ENCODE results near the gene HHAT. TPM values are rescaled to one million over a fixed set of nuclear protein-coding genes. Genes with fewer than 3 reads are reported as not detected.

The HHAT gene
- polyA plus RNA-seq, 1 donor from 2014 or later: 5.3 TPM

DNA sequence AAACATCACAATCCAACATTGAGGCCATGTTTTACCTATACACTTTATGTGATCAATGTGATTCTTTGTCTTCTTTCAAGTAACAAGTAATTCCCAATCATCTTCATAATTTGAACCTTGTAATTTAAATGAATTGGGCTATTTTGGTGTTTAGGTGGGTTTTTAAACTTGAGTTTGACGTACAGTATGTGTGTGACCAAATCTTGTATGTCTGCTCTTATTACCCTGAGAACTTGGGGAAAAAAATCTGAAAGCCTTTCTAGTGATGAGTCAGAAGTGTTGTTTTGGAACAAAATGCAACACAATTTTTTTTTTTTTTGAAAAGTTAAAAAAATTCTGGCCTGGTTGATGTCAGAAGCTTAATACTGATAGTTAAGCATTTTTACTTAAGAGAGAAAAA, 68.5 kb downstream of the HHAT start:
- no peaks in the 10 kb centered on the region for H3K27me3 ChIP-seq (ENCODE audit: insufficient read depth, low read depth, low read length)
- peaks cover 4% of the 10 kb centered on the region for H3K9me3 ChIP-seq (ENCODE audit: low read length)
- H2AFZ ChIP-seq (ENCODE audit: low read depth, low read length): no peak overlapping the region
- no peaks in the 10 kb centered on the region for H3K36me3 ChIP-seq (ENCODE audit: insufficient read depth, low read length)
- H3K4me3 ChIP-seq (ENCODE audit: low read length): no peak overlapping the region
- H4K20me1 ChIP-seq (ENCODE audit: insufficient read depth): no peaks in the 10 kb centered on the region
- H3K9me2 ChIP-seq (ENCODE audit: insufficient read depth, low read length): no peaks in the 10 kb centered on the region
- TF ChIP-seq EZH2 (IDR thresholded peaks at IDR 0.05; ENCODE audit: borderline replicate concordance, insufficient read depth, low read length, poor library complexity, severe bottlenecking) (no peak), MXI1 (conservative IDR thresholded peaks at IDR 0.05; ENCODE audit: poor library complexity, severe bottlenecking) (no peak), RAD21 (conservative IDR thresholded peaks at IDR 0.05) (no peak), POLR2AphosphoS5 (IDR thresholded peaks at IDR 0.05) (no peak), TAF1 (IDR thresholded peaks at IDR 0.05; ENCODE audit: low read depth) (no peak), EP300 (conservative IDR thresholded peaks at IDR 0.05; ENCODE audit: poor library complexity, severe bottlenecking) (no peak), SMC3 (conservative IDR thresholded peaks at IDR 0.05; ENCODE audit: poor library complexity) (no peak)
- TF ChIP-seq, protein P1, sequence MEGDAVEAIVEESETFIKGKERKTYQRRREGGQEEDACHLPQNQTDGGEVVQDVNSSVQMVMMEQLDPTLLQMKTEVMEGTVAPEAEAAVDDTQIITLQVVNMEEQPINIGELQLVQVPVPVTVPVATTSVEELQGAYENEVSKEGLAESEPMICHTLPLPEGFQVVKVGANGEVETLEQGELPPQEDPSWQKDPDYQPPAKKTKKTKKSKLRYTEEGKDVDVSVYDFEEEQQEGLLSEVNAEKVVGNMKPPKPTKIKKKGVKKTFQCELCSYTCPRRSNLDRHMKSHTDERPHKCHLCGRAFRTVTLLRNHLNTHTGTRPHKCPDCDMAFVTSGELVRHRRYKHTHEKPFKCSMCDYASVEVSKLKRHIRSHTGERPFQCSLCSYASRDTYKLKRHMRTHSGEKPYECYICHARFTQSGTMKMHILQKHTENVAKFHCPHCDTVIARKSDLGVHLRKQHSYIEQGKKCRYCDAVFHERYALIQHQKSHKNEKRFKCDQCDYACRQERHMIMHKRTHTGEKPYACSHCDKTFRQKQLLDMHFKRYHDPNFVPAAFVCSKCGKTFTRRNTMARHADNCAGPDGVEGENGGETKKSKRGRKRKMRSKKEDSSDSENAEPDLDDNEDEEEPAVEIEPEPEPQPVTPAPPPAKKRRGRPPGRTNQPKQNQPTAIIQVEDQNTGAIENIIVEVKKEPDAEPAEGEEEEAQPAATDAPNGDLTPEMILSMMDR (IDR thresholded peaks at IDR 0.05; ENCODE audit: poor library complexity, severe bottlenecking): no peak
- TF ChIP-seq, protein P2, sequence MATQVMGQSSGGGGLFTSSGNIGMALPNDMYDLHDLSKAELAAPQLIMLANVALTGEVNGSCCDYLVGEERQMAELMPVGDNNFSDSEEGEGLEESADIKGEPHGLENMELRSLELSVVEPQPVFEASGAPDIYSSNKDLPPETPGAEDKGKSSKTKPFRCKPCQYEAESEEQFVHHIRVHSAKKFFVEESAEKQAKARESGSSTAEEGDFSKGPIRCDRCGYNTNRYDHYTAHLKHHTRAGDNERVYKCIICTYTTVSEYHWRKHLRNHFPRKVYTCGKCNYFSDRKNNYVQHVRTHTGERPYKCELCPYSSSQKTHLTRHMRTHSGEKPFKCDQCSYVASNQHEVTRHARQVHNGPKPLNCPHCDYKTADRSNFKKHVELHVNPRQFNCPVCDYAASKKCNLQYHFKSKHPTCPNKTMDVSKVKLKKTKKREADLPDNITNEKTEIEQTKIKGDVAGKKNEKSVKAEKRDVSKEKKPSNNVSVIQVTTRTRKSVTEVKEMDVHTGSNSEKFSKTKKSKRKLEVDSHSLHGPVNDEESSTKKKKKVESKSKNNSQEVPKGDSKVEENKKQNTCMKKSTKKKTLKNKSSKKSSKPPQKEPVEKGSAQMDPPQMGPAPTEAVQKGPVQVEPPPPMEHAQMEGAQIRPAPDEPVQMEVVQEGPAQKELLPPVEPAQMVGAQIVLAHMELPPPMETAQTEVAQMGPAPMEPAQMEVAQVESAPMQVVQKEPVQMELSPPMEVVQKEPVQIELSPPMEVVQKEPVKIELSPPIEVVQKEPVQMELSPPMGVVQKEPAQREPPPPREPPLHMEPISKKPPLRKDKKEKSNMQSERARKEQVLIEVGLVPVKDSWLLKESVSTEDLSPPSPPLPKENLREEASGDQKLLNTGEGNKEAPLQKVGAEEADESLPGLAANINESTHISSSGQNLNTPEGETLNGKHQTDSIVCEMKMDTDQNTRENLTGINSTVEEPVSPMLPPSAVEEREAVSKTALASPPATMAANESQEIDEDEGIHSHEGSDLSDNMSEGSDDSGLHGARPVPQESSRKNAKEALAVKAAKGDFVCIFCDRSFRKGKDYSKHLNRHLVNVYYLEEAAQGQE (IDR thresholded peaks at IDR 0.05; ENCODE audit: borderline replicate concordance): no peak
- no peak overlapping the region for H3K27ac ChIP-seq (ENCODE audit: low read length)
- no peaks in the 10 kb centered on the region for H3K79me2 ChIP-seq (replicated peaks; ENCODE audit: insufficient read depth, low read length)
- H3K4me2 ChIP-seq (ENCODE audit: low read length): no peak overlapping the region
- no peaks in the 10 kb centered on the region for H3F3A ChIP-seq (ENCODE audit: insufficient read depth, low read length, poor library complexity, severe bottlenecking)
- no peak overlapping the region for H3K9ac ChIP-seq (ENCODE audit: low read length)

DNA sequence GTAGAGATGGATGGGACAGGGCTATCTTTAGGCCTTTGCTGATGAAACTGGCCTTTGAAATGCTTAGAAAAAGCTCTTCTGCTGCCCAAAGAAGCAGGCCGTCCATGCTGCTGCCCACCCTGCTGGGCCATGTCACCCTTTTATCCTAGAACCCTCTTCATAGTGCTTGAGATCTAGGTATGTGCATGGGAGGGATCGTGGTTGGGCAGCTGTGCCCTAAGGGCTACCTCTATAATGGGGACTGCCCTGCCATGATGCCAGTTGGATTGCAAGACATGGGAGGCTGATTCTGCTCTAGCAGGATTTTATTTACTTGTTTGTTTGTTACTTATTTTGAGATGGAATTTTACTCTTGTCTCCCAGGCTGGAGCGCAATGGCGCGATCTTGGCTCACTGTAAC, 69.0 kb downstream of the HHAT start:
- Histone ChIP-seq H3K4me2 (ENCODE audit: low read length) (no peak overlapping the region), H3F3A (ENCODE audit: insufficient read depth, low read length, poor library complexity, severe bottlenecking) (no peaks in the 10 kb centered on the region), H3K27me3 (ENCODE audit: insufficient read depth, low read depth, low read length) (no peaks in the 10 kb centered on the region), H3K9ac (ENCODE audit: low read length) (no peak overlapping the region), H3K4me3 (ENCODE audit: low read length) (no peak overlapping the region), H2AFZ (ENCODE audit: low read depth, low read length) (no peak overlapping the region), H4K20me1 (ENCODE audit: insufficient read depth) (no peaks in the 10 kb centered on the region), H3K36me3 (ENCODE audit: insufficient read depth, low read length) (no peaks in the 10 kb centered on the region), H3K9me3 (ENCODE audit: low read length) (peaks cover 4% of the 10 kb centered on the region), H3K79me2 (replicated peaks; ENCODE audit: insufficient read depth, low read length) (no peaks in the 10 kb centered on the region), H3K9me2 (ENCODE audit: insufficient read depth, low read length) (no peaks in the 10 kb centered on the region), H3K27ac (ENCODE audit: low read length) (no peak overlapping the region)
- TF ChIP-seq POLR2AphosphoS5 (IDR thresholded peaks at IDR 0.05) (no peak), TAF1 (IDR thresholded peaks at IDR 0.05; ENCODE audit: low read depth) (no peak), MXI1 (conservative IDR thresholded peaks at IDR 0.05; ENCODE audit: poor library complexity, severe bottlenecking) (no peak), RAD21 (conservative IDR thresholded peaks at IDR 0.05) (no peak), EP300 (conservative IDR thresholded peaks at IDR 0.05; ENCODE audit: poor library complexity, severe bottlenecking) (no peak), SMC3 (conservative IDR thresholded peaks at IDR 0.05; ENCODE audit: poor library complexity) (no peak), EZH2 (IDR thresholded peaks at IDR 0.05; ENCODE audit: borderline replicate concordance, insufficient read depth, low read length, poor library complexity, severe bottlenecking) (no peak)
- TF ChIP-seq, protein P1 (IDR thresholded peaks at IDR 0.05; ENCODE audit: poor library complexity, severe bottlenecking): no peak
- TF ChIP-seq, protein P2 (IDR thresholded peaks at IDR 0.05; ENCODE audit: borderline replicate concordance): no peak
